Stimulated activated CD4-positive, alpha-beta T cell treated with anti-CD3 and anti-CD28 coated beads, Interleukin-12 subunit alpha, Interleukin-12 subunit beta, amount 100 ng/mL, for 4 hours (primary cell): ENCODE results near the gene SEMA3F.

Experiments used
- DNase-seq: peaks from one replicate; pipeline ENCODE4 v3.0.0-alpha.2; 2020

Gene SEMA3F

GRCh38 chr3:50156549-50157493, 1.7 kb downstream of the SEMA3F start:
- DNase-seq = no peak

DNA sequence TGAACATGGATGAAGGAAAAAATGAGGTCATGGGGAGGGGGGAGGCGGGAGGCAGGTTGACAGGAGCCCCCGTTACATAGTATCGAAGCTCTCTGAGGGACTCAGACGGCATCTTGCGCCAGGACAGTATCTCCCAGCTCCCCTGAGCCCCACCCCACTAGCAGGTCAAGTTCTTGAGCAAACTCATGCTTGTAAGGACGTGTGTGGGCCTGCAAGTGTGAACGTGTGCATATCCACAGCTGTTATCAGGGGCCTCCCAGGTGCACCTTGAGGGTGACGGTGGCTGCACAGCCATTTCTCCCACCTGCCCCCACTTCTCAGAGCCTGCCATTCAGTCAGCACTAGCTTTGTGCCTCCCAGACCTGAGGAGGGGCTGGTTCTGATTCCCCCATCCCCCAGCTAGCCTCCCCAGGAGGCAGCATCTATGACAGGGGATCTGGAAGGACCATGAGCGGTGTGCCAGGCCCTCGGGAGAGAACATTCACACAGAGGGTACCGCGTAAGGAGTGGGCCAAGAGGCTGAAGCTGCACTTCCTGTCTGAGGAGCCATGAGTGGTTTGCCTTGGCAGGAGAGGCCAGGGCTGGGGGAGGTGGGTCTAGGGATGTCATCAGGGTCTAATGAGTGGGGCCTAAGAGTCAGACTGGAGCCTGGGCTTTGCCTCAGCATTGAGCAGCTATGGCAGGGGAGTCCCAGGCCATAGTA, 2.9 kb downstream of the SEMA3F start:
- DNase-seq = no peak

DNA sequence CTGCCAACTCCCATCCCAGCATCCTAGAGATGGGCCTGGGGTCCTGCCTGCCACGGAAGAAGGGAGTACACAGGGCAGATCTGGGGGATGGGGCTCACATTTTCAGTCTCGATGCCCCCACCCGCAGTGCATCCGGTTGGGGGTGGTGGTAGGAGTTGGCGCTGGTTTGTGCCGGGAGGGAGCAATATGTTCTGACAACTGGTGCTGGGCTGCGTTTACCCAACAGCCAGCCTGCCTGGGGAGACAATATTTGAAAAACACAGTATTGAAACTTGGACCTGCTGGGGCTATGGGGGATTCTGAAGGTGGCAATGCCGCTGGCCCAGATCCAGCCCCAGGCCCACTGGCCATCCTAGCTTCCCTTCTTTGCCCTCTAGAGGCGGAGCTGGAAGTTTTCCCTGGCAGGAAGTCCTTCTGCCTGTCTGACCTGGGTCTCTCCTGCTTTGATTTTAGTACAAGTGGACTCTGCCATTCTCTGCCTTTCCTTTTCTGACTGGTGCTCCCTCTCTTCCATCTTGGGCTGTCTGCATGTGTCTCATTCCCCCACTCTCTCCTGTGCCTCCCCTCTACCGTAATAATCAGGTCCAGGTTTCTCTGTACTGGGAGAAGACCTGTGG, 3.5 kb downstream of the SEMA3F start:
- DNase-seq = no peak

GRCh38 chr3:50160561-50160983, 5.4 kb downstream of the SEMA3F start:
- no peak for DNase-seq

DNA sequence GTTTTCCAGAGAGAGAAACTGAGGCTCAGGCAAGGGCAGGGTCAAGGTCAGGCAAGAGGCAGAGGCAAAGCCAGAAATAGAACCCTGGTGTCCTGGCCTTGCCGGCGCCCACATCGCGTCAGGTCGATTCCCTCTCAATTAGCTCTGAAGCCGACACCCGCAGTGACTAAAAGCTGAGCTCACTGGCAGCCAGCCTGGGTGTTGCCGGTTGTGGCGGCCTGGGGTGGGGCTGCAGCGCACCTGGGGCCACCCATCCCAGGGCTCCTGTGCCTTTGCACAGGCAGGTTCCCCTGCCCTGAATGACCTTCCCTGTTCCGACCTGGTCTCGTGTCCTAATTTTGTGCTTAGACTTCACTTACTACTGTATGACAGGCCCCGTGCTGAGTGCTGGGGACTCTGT, 6.2 kb downstream of the SEMA3F start:
- DNase-seq = no peak

DNA sequence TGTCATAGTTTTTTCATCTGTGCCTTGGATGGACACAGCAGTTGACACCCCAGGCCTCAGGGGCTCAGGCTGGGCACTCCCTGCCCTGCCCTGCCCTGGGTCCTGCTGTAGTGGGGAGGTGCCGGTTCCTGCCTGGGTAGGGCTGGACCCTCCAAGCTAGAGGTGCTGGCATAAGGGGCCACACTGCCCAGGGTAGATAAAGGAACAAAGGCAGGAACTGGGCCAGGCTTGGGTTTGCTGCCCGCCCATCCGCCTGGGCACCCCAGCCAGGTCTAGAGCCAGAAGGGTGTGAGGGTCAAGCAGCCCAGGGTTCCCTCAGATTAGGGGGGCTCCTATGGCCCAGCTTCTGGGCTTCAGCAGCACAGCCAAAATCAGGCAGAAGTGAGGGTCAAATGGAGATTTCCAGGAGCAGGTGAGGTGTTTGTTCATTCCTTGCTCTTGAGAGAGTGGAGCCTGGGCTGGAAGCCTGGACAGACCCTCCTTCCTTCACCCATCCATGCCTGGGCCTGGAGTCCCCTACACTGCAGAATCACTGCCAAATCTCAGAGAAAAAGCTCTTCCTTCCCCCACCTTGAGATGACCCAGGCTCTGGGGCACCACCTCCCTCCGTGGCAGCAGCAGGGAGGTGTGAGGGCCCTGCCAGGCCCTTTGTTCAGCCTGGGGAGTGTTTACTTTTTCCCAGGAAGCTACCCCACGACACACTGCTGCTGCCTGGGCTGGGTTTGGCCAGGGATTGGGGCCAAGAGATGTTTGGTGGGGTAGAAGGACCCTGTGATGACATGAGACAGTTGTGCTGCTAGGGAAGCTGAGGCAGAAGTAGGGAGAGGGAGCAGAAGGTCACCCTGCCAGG, 7.1 kb downstream of the SEMA3F start:
- no peak for DNase-seq

DNA sequence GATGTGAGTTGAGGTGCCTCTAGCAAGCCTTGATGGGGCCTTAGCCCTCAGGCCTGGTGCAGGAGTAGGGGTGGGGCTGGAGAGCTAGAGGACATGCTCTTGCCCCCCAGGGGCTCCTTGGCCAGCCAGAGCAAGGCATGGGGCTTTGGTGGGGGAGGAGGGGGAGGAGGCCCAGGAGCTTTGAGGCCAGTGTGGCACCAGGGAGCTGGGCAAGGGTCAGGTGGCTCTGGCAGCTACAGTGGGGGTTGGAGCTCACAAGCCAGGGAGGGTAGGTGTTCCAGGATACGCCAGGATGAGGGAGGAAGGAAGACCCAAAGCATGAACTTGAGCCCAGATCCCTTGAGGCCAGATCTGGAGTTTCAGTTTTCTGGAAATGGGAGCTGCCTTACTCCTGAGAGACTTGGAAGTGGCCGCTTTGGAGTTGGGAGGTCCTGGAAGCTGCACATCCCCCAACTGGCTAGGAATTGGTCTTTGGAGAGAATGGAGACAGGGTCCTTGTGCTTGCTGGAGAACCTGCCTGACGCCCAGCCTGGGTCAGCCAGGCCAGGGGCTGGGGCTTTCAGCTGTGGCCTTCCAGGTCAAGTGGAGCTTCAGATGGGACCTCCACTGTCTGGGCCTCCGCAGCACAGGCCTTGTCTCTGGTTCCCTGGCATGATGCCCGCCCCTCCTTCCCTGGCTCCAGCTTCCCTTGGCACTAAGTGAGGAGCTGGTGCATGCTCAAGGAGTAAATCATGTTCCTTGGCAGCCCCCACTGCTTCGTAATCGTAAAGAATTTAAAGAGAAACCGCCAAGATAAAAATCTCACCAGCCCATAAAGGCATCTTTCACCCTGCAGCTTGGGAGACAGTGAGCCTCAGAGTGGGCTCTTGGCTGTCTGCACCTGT, 8.7 kb downstream of the SEMA3F start:
- DNase-seq = no peak

DNA sequence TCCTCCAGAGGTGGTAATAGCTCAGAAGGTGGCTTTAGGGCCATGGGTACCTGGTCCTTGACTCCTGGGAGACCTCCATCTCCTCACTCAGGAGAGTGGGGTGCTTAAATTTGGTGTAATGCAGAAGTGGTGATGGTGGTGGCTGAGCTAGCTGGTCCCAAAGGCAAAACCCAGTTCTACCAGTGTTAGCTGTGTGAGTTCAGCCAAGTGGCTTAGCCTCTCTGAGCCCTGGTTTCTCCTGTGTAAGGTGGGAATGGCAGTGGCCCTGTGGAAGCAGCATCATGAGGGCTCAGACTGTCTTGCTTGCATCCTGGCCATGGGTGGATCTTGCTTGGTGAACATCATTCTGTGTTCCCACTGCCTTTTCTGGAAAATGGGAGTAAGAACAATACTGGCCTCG, 9.4 kb downstream of the SEMA3F start:
- DNase-seq = no peak

DNA sequence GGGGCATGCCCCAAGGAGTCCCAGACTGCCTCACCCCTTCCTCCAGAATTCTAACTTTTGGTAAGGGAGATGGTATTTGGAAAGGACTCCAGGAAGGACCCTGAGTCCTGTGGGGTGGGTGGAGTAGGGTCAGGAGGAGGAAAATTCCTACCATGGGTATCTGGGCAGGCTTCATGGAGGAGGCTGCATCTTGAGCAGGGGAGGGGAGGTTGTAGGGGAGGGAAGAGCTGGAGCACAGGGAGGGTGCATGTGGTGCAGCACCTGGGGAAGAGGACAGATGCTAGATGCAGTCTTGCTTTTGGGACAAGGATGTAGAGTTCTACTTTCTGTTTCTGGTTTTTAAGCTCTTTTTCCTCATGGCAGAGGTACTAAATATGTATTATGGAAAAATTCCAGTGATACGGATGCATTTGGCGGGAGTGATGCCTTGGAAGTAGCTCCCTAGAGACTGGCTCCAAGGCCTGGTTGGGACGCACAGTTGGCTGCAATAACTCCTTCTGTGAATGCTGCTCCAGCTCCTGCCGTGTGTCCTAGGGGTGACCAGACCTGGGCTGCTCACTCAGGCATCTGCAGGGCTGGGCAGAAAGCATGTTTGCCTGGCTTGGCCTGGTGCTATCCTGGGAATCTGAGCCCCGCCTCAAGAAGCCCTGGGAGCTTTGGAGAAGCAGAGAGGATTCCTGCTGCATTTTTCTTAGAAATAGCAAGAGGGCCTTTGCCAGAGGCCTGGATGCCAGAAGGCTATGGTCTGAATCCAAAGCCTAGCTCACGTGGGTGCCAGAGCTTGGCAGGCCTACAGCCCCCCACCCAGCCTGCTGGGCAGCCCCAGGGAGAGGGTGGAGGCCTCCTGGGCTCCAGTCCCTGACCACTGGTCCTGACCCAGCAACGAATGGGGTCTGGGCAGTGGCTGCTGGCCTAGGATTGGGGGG, 10.1 kb downstream of the SEMA3F start:
- DNase-seq = no peak

DNA sequence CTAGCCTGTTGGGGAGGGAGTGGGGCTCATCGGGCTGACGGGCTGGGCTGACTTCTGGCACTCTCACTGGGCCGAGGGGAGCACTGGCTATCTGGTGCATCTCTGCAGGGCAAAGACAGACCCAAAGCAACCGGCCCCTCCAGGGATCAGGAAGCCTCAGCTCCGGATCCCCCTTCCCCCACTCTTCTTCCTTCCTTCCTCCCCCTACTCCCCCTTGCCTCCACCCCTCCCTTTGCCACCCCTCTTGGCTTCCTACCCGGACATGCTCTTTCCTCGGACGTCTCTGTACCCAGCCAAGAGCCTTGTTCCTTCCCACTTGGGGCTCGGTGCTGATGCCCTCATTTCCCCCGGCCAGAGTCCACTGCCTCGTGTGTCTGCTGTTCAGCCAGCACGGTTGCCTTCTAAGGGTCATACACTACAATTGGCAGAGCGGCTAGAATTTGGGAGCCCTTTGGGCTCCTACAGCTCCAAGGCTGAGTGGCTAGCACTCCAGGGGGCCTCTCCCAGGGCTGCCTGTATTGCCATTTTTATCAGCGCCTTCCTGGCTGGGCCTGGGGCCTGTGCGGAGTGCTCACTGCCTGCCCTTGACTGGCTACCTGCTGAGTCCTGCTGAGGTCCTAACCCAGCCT, 10.9 kb downstream of the SEMA3F start:
- no peak for DNase-seq

GRCh38 chr3:50166620-50167019, 11.5 kb downstream of the SEMA3F start:
- no peak for DNase-seq

GRCh38 chr3:50167069-50167840, 12.1 kb downstream of the SEMA3F start:
- DNase-seq = no peak

DNA sequence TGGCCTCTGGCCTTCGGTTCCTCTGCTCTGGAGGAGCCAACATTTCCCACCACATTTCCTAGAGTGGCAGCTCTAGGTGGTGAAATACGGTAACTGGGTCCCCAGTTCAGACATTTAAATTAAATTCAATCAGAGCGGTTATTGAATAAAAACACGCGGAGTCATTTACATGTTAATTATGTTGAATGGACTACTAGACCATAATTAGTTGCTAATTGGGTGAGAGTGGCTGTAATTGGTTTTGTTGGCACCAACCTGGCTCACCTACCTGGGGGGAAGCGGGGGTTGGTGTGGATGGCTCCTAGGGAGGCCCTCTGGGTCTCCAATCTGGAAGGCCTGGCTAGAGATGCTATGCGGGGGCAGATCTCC, 12.7 kb downstream of the SEMA3F start:
- DNase-seq = no peak

GRCh38 chr3:50168388-50168787, 13.3 kb downstream of the SEMA3F start:
- no peak for DNase-seq

GRCh38 chr3:50168791-50169190, 13.7 kb downstream of the SEMA3F start:
- no peak for DNase-seq

DNA sequence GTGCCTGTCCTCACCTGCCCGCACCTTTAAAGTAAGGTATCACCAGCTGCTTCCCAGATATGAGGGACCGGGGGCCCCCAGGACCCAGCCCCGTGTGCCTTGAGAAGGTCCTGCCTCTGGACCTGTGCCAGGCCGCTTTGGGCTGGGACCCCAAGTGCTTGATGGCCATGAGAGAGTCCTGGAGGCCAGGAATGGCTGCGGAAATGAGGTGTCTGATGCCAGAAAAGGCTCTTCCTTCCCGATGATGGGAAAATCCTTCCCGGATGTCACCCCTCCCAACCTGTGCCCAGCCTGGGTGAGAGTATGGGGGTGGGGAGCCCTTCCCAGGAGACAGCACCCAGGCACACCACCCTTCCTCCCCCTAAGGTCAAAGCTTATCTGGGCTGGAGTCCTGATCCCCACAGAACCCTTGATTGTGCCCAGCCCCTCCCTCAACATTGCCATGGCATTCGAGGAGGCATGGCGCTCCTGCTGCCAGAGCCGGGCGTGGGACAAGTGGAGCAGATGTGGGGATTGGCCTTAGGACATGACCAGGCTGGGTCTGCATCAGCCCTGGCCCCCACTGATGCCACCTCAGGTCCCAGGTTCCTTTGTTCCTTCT, 14.2 kb downstream of the SEMA3F start:
- DNase-seq = no peak

DNA sequence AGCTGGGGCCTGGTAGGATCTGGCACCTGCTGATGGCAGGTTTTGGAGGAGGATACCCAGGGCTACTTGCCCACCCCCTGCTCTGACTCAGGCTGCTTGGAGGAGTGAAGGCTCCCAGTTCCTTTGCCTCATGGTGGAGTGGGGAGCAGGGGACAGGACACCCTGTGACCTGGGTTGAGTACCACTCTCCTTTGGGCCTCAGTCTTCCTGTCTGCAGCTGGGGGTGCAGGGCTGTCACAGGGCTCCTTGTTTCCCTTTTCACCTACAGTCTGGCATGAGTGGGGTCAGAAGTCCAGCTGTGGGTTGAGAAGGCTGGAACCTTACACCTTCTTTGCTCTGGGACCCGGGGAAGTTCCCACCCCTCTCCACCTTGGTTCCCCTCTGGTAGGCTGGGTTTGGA, 14.7 kb downstream of the SEMA3F start:
- no peak for DNase-seq

DNA sequence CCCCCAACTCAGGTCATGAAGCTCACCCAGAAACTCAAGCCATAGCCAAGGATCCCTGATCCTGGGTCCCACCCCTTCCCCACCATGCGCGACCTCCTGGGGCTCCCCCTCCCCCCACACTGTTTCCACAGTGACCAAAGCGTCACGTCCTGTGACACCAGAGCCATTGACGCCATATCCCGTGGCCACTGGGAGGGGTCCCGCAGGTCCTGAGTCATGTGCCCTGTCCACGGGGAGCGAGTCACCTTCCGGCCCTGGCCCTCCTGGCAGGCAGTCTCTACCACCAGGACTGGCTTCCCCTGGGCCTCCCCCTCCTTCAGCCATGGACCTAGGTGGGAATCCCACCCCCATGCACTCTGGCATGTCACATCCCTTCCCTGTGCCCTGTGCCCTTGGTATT, 15.6 kb downstream of the SEMA3F start:
- no peak for DNase-seq
